Measurements from ENCODE around the gene ROCK2.

The ROCK2 gene

DNA sequence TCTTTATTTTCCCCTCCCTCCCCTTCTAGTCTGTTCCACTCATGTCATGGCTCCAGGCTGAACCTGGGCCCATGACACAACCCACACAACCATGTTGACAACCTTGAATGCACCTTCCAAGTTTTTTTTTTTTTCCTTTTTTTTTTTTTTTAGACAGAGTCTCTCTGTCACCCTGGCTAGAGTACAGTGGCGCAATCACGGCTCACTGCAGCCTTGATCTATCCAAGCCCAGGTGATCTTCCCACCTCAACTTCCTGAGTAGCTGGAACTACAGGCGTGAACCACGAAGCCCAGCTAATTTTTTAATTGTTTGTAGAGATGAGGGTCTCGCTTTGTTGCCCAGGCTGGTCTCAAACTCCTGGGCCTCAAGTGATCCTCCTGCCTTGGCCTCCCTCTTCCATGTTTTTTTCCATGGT, 21.9 kb upstream of the ROCK2 start:
- no peak for DNase-seq

- no peak for DNase-seq
Measured at GRCh38 chr2:11365096-11365879, 20.9 kb upstream of the ROCK2 start.

- no peak for DNase-seq
Measured at GRCh38 chr2:11364565-11364887, 20.1 kb upstream of the ROCK2 start.

DNA sequence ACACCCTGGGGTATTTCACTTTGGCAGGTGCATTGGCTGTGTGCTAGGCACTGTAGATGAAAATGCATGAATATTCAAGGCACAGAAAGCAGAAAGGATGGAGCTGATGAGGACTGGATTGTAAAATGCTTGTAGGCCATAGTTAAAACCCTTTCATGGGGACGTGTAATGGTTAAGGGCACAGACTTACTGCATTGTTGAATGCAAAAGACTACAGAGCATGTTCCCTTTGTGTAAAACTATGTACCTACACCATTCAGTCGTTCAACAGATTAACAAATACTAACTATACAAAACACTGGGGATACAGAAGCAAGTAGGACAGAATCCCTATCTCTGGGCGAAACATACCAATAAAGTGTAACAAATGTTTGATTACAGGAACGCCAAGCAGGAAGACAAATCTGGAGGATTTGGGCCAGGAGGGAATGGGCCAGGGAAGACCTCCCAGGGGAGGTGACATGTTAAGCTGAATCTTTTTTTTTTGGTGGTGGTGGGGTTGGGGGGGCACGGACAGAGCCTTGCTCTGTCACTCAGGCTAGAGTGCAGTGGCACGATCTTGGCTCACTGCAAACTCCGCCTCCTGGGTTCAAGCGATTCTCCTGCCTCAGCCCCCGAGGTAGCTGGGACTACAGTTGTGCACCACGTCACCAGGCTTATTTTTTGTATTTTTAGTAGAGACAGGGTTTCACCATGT, 19.6 kb upstream of the ROCK2 start:
- no peak for DNase-seq

DNA sequence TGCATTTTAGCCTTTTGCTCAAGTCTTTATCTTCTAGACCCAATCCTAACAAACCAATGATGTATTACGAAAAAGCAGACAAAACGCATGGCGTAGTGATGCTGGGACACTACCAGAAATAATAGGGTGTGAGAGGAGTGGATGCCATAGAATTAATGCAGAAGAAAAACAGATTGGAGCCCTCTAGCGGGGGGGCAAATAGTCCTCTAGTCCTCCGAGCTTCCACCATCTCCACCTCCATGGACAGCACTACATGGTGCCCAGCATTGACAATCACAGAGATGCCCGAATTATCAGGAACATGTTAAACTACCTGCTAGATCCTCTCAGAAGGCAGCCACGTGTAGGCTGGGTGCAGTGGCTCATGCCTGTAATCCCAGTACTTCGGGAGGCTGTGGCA, 15.4 kb upstream of the ROCK2 start:
- DNase-seq = no peak

- no peak for DNase-seq
Measured at GRCh38 chr2:11357428-11357972, 13.1 kb upstream of the ROCK2 start.

GRCh38 chr2:11356764-11357163, 12.3 kb upstream of the ROCK2 start:
- no peak for DNase-seq

DNA sequence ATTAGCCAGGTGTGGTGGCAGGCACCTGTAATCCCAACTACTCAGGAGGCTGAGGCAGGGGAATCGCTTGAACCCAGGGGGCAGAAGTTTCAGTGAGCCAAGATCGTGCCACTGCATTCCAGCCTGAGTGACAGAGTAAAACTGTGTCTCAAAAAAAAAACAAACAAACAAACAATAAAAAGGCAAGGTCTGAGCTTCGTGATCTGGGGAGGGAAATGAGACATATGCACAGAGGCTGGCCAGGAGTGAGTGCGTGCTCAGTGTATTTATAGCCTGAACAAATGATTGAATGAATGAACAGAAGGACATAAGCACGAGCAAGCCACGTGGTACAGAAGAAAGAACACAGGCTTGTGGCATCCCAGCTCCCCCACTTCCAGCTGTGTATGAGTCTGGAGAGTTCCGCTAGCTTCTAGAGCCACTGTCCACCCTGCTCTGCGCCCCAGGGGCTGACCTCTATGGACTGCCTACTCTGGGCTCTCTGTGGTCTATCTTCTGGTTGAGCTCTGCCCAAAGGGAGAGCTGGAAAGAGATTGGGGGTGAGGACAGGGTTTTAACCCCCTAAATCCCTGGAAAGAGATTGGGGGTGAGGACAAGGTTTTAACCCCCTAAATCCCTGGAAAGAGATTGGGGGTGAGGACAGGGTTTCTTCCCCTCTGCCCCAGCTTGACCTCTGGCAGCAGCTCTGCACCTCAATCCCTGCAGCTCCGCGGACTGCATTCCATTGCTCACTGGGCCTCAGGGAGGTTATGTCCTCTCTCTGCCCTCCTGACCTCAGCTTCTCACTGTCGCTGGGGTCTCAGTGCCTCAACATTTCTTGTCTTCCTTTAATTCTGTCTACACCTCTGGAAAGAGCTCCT, 11.0 kb upstream of the ROCK2 start:
- DNase-seq = no peak

DNA sequence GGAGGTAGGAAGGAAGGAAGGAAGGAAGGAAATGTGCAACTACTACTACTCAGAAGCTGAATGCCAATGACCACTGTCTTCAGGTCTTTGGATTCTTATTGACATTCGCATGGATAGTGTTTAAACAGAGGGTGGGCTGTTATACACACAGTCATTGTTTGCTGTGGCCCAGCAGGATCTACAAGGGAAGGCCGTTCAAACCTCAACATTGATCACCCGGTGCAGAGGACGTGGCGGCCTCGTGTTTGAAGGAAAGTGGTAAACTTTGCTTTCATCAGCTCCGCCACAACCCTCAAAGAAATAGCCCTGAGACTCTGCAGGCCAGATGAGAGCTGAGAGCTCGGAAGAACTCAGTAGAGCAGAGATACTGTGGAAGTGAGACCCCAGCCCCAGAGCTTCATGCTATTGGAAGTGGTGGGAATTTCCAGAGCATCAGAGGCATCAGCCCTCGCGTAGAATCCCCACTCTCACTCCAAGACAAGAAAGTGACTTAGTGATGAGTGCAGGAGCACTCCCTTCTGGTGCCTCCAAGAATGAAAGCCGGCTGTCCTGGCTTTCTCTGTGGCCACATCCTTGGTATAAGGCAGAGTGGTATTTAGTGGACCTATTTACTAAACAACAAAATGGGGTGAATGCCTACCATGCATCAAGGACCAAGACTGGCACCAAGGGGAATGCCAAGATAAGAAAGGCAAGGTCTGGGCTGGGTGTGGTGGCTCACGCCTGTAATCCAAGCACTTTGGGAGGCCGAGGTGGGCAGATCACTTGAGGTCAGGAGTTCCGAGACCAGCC, 10.1 kb upstream of the ROCK2 start:
- no peak for DNase-seq

DNA sequence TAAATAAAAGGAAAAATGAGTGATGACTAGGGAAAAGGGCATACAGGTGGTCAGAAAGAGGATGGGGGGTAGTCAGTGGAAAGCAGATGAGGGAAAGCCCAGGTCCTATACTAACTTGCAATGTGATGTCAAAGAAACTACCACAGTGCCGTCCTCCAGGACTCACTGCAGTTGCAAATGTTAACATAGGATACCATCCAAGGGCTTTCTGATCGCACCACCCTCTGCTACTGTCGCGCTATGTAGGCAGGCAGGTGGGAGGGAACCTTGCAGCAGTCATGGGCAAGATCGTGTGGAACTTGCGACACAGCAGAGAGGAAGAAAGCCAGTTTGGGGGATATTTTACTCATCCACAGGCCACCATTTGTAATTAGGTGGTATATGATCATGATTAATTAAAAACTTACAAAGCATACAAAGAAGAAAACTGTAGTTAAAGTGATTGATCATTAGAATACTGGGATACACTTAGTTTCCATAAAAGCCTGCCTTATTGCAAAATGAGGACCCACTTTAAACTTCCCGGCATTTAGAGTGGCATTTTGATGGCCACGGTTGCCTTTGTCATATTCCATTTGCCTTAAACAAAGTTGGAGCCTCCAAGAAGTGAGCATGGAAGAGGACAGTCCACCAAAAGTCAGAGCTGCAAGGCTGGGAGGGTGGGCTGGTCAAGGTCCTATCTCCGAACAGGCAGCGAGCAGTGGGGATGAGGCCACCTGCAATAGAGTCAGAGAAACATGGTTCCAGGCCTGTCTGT, 8.5 kb upstream of the ROCK2 start:
- no peak for DNase-seq

- no peak for DNase-seq
Measured at GRCh38 chr2:11348209-11348749, 3.8 kb upstream of the ROCK2 start.

- no peak for DNase-seq
Measured at GRCh38 chr2:11347403-11347959, 3.0 kb upstream of the ROCK2 start.

- no peak for DNase-seq
Measured at GRCh38 chr2:11346023-11346482, 1.6 kb upstream of the ROCK2 start.

- no peak for DNase-seq
Measured at GRCh38 chr2:11344956-11345677, 681 bp upstream of the ROCK2 start.

DNA sequence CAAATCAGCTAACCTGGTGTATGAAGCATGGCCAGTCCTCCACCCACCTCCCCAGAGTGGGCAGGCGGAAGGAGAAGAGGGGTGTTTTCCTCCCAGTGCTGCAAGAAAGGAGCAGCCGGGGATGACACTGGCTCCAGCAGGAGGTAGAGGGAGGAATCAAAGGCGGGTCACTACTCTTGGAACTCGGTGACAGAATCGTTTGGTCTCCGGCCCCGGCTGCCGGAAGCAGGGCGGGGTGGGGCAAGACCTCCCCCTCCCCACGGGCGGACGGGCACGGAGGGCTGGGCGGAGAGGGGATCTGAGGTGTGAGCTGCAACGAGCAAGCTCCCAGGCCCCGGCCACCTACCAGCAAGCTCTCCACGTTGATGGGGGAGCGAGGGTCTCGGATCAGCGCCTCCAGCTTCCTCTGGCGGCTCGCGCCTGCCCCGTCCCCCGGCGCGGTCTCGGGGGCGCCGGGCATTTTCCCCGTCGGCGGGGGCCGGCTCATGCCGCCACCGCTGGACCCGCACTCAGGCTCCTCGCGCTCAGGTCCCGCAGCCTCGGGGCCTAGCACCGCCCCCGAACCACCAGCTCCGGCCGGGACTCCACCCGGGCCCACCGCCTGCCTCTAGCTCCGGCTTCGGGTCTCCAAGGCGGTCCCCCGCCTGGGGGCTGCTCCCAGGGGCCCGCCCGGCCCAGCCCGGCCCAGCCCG, 640 bp downstream of the ROCK2 start:
- no peak for DNase-seq

DNA sequence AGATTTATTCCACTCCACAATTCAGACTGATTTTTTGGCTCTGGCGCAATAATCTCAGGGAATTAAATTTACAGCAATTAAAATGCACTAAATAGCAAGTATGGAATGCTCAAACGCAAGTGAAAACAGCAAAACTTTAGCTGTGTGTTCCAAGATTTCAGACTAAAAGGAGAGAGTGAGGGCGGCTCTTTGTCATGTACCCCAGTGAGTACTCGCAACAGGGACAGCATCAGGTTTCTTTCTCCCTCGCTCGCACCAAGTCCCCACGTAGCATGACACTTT, 1.1 kb downstream of the ROCK2 start:
- DNase-seq = no peak

- no peak for DNase-seq
Measured at GRCh38 chr2:11342551-11343367, 1.7 kb downstream of the ROCK2 start.

DNA sequence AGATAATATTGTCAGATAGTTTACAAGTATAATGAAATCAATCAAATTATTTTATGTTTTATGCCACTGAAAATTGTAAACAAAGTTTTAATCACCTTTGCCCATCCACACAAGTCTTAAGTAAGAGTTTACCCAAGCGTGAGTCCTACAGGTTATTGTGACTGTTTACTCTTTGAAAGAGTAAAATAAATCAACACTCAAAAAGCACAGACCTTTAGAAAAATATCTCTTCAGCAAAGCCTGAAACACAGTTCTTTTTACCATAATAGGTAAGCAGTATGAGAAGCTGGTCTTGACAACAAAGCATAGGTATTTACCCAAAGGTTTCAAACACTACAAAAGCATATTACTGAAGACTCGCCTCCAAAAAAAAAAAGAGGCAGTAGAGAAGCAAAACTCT, 3.7 kb downstream of the ROCK2 start:
- DNase-seq = no peak

- DNase-seq = no peak
Measured at GRCh38 chr2:11339508-11340083, 4.8 kb downstream of the ROCK2 start.

All from NCI-H2081 treated with DMSO at 0.1 percent for 48 hours (cell line).